IPS-18a (cell line): Measurements from ENCODE around the gene ERICH4.
"Not testable (repeated sequence)": the region's sequence is repeated elsewhere in the genome, so short reads cannot be mapped to it uniquely, and the experiment has no call there.

Experiments used
- H3K27ac ChIP-seq: one replicate; pipeline ENCODE4 v1.5.1; 2013; ENCODE audit warnings: low read length
- H3K27me3 ChIP-seq: one replicate; pipeline ENCODE4 v1.6.1; 2013; ENCODE audit warnings: mild to moderate bottlenecking, low read length; ENCODE audit not compliant: control insufficient read depth, insufficient read depth
- H3K36me3 ChIP-seq: one replicate; pipeline ENCODE4 v1.6.1; 2013; ENCODE audit warnings: low read depth, low read length; ENCODE audit not compliant: control insufficient read depth
- H3K4me1 ChIP-seq: one replicate; pipeline ENCODE4 v1.6.1; 2013; ENCODE audit warnings: low read depth, low read length; ENCODE audit not compliant: control insufficient read depth
- H3K4me3 ChIP-seq: one replicate; pipeline ENCODE4 v1.5.1; 2013; ENCODE audit warnings: low read length
- H3K9ac ChIP-seq: one replicate; pipeline ENCODE4 v1.6.1; 2013; ENCODE audit warnings: mild to moderate bottlenecking, low read length, moderate library complexity
- H3K9me3 ChIP-seq: one replicate; pipeline ENCODE4 v1.6.1; 2013; ENCODE audit warnings: low read depth, low read length; ENCODE audit not compliant: control insufficient read depth

The ERICH4 gene

DNA sequence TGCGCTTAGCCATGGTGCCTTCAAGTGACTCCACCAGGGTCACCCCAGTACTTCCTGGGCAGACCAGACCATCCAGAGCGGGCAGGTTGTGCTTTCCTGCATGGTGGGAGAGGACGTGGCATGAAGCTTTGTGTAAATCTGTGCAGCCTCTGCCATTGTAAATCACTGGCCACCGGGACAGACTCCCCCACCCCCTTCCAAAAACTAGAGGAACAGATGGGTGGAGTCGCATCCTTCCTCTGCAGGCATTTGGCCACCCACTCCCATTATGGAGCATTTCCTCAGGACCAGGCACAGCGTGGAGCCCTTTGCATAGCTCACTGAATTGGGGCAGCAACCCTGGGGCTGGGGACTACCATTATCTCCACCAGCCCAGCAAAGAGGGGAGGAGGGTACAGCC is 37.2 kb upstream of the ERICH4 start:
- Histone ChIP-seq H3K4me1 (peaks cover 6% of the 10 kb centered on the region), H3K27ac (no peak overlapping the region), H3K9me3 (no peaks in the 10 kb centered on the region), H3K9ac (no peak overlapping the region), H3K4me3 (no peak overlapping the region), H3K27me3 (no peaks in the 10 kb centered on the region), H3K36me3 (no peaks in the 10 kb centered on the region)

DNA sequence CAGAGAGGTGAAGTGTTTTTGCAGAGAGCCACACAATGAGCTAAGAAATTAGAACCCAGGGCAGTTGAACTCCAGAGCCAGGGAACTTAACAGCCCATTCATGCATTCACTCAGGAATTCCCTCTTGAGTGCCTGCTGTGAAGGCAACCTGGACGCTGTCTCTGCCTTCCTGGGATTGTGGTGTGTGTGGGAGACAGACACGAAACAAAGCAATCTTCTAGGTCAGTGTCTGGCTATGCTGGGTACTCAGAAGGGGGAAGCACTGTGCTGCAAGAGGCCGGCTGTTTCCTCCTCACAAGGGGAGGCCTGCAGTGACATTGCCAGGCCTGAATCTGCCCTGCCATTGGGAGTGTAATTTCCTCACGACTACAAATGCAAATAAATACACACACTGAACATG is 35.7 kb upstream of the ERICH4 start:
- Histone ChIP-seq H3K27me3 (no peaks in the 10 kb centered on the region), H3K27ac (no peak overlapping the region)

DNA sequence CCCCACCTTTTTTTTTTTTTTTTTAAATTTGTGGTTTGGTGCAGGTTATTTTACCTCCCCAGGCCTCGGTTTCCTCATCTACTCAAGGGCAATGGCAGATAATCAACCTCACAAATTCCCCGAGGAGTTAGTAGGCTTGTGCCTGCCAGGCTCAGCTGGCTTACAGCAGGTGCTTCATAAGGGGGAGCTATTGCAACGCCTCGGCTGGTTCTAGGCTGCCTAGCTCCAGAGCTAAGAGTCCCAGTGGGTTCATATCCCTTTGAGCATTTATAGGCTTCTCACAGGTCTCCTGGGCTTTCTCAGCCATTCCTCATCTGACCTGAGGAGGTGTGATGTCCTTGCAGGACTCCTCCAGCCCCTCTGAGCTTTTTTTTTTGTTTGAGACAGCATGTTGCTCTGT is 34.7 kb upstream of the ERICH4 start:
- H3K4me3 ChIP-seq: no peak overlapping the region
- peaks cover 6% of the 10 kb centered on the region for H3K4me1 ChIP-seq
- no peak overlapping the region for H3K27ac ChIP-seq
- no peaks in the 10 kb centered on the region for H3K27me3 ChIP-seq
- no peaks in the 10 kb centered on the region for H3K9me3 ChIP-seq
- H3K36me3 ChIP-seq: no peaks in the 10 kb centered on the region
- H3K9ac ChIP-seq: no peak overlapping the region

More for the DNA sequence above, 35.7 kb upstream of the ERICH4 start:
- no peaks in the 10 kb centered on the region for H3K9me3 ChIP-seq
- peaks cover 6% of the 10 kb centered on the region for H3K4me1 ChIP-seq
- no peaks in the 10 kb centered on the region for H3K36me3 ChIP-seq
- H3K9ac ChIP-seq: no peak overlapping the region
- H3K4me3 ChIP-seq: no peak overlapping the region

DNA sequence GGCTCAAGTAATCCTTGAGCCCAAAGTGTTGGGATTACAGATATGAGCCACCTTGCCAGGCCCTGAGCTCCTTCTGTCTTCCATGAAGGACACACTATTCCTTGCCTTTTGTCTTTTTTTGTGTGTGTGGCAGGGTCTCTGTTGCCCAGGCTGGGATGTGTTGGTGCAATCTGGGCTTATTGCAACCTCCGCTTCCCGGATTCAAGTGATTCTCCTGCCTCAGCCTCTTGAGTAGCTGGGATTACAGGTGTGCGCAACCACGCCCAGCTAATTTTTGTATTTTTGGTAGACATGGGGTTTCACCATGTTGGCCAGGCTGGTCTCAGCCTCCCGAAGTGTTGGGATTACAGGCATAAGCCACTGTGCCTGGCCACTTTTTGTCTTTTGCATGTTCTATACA is 34.1 kb upstream of the ERICH4 start:
- H3K4me3 ChIP-seq, H3K27ac ChIP-seq, H3K9ac ChIP-seq, H3K27me3 ChIP-seq, H3K36me3 ChIP-seq, H3K9me3 ChIP-seq, H3K4me1 ChIP-seq: not testable (repeated sequence)

DNA sequence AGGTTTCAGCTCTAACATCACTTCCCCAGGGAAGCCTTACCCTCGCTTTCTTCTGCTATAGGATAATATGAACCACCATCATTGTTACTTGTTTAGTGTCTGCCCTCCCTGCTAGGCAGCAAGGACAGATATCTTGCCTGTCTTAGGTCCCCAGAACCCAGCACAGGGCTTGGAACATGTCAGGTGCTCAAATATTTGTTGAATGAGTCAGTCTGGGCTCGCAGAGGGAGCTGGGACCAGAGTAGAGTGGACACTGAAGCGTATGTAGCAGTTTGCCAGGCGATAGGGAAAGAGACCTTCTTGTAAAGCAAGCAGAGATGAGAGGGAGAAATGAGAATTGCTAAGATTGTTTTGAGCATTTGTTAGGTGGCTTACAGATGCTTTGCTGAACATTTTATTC is 33.7 kb upstream of the ERICH4 start:
- Histone ChIP-seq H3K4me1 (peaks cover 6% of the 10 kb centered on the region), H3K4me3 (no peak overlapping the region), H3K27ac (no peak overlapping the region), H3K9ac (no peak overlapping the region), H3K36me3 (no peaks in the 10 kb centered on the region), H3K9me3 (no peaks in the 10 kb centered on the region), H3K27me3 (no peaks in the 10 kb centered on the region)

DNA sequence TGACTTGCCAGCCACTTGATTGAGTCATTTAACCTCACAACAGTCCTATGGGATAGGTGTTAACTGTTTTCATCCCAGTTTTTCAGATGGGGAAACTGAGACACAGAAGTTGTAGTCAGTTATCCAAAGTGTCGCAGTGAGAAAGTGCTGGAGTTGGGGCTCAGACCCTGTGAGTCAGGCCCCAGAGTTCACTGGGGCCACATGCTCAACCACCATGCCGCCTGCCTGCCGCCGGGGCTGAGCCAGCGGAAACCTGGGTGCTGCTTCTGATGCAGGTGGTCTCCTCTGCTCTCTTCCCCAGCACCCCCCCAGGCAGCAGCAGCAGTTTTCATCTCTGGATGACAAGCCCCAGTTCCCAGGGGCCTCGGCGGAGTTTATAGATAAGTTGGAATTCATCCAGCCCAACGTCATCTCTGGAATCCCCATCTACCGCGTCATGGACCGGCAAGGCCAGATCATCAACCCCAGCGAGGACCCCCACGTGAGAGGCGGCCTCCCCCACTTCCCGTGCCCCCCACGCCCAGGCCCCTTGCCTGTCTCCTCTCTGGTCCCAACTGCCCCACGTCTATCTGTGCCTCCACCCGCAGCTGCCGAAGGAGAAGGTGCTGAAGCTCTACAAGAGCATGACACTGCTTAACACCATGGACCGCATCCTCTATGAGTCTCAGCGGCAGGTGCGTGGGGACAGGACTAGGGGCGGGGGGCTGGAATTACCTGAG is 32.5 kb upstream of the ERICH4 start:
- H3K9ac ChIP-seq: no peak overlapping the region
- no peaks in the 10 kb centered on the region for H3K9me3 ChIP-seq
- H3K4me3 ChIP-seq: no peak overlapping the region
- H3K27me3 ChIP-seq: no peaks in the 10 kb centered on the region
- H3K27ac ChIP-seq: no peak overlapping the region
- no peaks in the 10 kb centered on the region for H3K36me3 ChIP-seq
- H3K4me1 ChIP-seq: peaks cover 6% of the 10 kb centered on the region

DNA sequence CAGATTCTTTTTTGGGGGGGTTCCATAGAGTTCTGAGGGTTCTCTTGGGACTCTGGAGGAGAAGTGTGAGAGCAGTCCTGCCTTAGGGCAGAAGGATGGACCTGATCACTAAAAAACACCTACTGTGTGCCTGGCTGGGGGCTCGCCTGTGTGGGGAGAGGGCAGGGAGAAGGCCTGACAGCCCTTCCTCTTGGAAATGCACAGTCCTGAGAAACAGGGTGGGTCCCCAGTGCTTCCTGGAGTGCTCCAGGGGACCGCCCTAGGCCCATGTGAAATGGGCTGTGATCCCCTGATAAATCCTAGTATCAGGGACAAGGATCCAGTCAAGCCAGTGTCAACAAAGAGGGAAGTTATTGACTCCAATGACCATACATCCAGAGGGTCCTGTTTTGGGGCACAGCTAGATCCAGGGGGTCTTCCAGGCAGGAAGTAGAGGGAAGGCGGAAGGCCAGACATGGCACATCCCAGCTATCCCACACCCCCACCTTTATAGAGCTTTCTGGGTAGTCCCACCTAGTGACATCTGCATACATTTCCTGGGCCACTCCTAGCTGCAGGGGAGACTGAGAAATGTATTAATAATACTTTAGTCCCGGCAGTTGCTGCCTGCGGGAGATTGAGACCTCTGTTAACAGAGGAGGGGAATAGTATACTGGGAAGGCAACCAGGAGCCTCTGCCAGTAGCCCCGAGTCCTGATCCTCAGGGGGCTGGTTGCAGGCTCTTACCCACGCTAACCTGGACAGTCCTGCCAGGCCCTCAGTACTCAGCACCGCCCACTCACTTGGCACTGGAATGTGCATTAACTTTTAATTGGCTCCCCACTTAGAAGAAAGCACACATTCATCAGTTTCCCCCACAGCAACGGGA is 31.6 kb upstream of the ERICH4 start:
- Histone ChIP-seq H3K27ac (no peak overlapping the region), H3K36me3 (no peaks in the 10 kb centered on the region), H3K27me3 (no peaks in the 10 kb centered on the region), H3K4me1 (peaks cover 6% of the 10 kb centered on the region), H3K4me3 (no peak overlapping the region), H3K9me3 (no peaks in the 10 kb centered on the region), H3K9ac (no peak overlapping the region)

DNA sequence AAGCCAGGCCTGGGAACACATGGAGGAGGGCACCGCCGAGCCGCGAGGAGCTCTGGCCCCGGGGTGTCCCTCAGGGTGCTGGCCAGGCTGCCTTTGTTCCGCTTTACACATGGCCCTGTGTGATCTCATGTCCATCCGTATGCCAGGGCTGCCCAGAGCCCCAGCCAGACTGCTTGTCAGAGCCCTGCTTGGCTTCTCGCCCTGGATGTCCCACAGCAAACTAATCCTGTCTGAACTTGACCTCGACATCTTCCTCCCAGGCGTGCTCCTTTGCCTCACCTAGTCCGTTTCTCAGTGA is 31.0 kb upstream of the ERICH4 start:
- peaks cover 6% of the 10 kb centered on the region for H3K4me1 ChIP-seq
- no peaks in the 10 kb centered on the region for H3K9me3 ChIP-seq
- H3K4me3 ChIP-seq: no peak overlapping the region
- no peak overlapping the region for H3K27ac ChIP-seq
- no peaks in the 10 kb centered on the region for H3K36me3 ChIP-seq
- no peak overlapping the region for H3K9ac ChIP-seq
- H3K27me3 ChIP-seq: no peaks in the 10 kb centered on the region

DNA sequence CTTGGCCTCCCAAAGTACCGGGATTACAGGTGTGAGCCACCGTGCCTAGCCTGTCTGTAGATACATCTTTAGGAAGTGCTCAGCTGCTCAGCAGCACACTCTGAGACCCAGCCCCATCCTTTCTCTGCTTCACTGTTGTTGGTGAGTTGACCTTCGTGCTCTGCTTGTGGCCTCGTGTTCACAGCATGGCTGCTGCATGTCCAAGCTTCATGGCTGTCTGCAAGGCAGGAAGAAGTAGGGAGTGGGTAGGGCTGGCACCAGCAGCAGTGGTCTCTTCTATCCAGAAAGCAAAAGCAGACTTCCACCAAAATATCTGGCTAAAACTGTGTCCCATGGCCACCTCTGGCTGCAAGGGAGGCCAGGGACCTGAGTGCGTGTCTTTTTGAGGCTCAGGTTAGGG is 30.0 kb upstream of the ERICH4 start:
- Histone ChIP-seq H3K9me3 (no peaks in the 10 kb centered on the region), H3K9ac (no peak overlapping the region), H3K4me3 (no peak overlapping the region), H3K27me3 (no peaks in the 10 kb centered on the region), H3K36me3 (no peaks in the 10 kb centered on the region), H3K27ac (no peak overlapping the region), H3K4me1 (no peaks in the 10 kb centered on the region)

DNA sequence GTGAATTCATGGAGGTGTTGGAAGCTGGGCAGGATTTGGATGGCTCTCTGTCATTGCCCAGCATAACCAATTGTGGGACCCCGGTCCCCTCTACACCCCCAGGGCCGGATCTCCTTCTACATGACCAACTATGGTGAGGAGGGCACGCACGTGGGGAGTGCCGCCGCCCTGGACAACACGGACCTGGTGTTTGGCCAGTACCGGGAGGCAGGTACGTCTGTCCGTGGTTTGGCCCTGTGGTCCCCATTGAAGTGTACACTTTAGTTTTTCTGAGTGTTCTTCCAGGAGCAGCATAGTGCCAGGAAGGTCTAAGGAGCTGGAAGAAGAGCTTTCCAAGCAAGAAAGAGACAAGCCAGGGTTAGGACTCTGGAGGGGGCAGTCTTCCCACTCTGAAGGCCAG is 29.0 kb upstream of the ERICH4 start:
- Histone ChIP-seq H3K4me1 (no peaks in the 10 kb centered on the region), H3K9me3 (no peaks in the 10 kb centered on the region), H3K27me3 (no peaks in the 10 kb centered on the region), H3K9ac (no peak overlapping the region), H3K36me3 (peaks cover 3% of the 10 kb centered on the region), H3K27ac (no peak overlapping the region), H3K4me3 (no peak overlapping the region)

DNA sequence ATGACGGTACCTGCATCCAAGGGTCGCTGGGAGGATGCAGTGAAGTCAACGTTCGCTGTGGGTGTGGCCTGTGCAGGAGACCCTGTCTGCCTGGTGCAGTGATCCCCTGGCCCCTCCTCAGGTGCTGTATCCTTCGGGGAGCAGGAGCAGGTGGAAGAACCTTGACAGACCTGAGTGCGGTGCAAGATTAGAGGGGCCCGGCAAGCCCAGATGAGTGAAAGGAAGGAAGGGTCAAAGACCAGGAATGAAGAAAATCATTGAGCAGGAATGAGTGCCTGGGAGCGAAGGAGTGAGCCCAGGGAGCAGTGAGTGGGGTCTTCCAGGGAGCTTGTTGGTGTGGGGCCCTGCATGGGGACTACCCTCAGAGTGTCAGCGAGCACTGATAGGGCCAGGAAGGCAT is 28.5 kb upstream of the ERICH4 start:
- H3K36me3 ChIP-seq: peaks cover 3% of the 10 kb centered on the region
- H3K4me1 ChIP-seq: no peaks in the 10 kb centered on the region
- no peak overlapping the region for H3K9ac ChIP-seq

DNA sequence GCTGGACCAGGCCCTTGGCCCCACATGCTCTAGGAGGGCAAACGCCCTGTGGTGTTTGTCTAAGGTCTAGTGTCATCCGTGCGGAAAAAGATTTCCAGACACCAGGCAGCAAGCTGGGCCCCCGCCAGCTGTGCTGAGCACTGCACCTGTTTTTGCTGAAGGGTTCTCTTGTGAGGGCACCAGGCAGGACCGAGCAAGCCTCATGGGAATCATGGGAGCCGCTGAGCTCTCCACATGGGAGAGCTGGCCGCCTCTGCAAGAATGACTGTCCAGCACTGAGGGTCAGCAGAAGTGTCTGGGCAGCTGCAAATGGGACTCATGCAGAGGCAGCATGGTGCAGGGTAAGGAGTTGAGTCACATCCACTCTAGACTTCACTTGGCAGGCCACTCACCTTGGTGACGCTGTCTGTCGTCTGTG is 27.8 kb upstream of the ERICH4 start:
- Histone ChIP-seq H3K27ac (no peak overlapping the region), H3K9me3 (no peaks in the 10 kb centered on the region), H3K9ac (no peak overlapping the region), H3K4me1 (no peaks in the 10 kb centered on the region), H3K4me3 (no peak overlapping the region), H3K27me3 (no peaks in the 10 kb centered on the region), H3K36me3 (peaks cover 8% of the 10 kb centered on the region)

More for the DNA sequence above, 28.5 kb upstream of the ERICH4 start:
- Histone ChIP-seq H3K27ac (no peak overlapping the region), H3K27me3 (no peaks in the 10 kb centered on the region), H3K4me3 (no peak overlapping the region), H3K9me3 (no peaks in the 10 kb centered on the region)
